ENCODE data around the gene GBX1. TPM values are rescaled to one million over a fixed set of nuclear protein-coding genes. Genes with fewer than 3 reads are reported as not detected.

The GBX1 gene
- total RNA-seq, 1 experiment from 2014 or later: not detected

DNA sequence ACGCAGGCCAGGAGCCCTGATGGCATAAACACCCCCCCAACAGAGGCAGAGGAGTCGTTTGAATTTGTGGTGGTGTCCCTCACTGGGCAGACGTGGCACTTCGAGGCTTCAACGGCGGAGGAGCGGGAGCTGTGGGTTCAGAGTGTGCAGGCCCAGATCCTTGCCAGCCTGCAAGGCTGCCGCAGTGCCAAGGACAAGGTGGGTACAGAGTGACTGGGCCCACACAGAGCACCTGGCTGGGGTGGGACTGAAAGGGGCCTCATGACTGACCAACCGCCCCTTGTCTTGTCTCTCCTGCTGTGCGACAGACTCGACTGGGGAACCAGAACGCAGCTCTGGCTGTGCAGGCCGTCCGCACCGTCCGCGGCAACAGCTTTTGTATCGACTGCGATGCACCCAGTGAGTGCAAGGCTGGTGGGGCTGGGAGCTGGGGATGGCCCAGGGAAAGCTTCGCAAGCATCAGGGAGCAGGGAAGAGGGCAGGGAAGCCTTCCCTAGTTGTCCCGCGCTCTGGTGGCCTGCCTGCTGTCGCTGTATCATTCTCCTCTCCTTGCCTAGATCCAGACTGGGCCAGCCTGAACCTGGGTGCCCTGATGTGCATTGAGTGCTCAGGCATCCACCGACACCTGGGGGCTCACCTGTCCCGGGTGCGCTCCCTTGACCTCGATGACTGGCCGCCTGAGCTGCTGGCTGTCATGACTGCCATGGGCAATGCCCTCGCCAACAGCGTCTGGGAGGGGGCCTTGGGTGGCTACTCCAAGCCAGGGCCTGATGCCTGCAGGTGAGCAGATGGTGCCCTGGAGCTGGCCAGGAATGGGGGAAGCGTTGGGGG, 25.4 kb downstream of the GBX1 start:
- H2BK120ac ChIP-seq (ENCODE audit: low read depth, low read length, poor library complexity, severe bottlenecking): no peak overlapping the region
- H3K27me3 ChIP-seq (ENCODE audit: insufficient read depth, low read length): no peaks in the 10 kb centered on the region
- H4K8ac ChIP-seq (replicated peaks; ENCODE audit: insufficient read length, low read depth, low read length): no peak overlapping the region
- no peaks in the 10 kb centered on the region for H3K9me3 ChIP-seq (ENCODE audit: control insufficient read depth, low read depth, low read length)
- no peak overlapping the region for H2BK15ac ChIP-seq (ENCODE audit: low read depth, low read length)
- H3K23ac ChIP-seq (ENCODE audit: insufficient read length, low read depth, low read length): no peak overlapping the region
- H3K4me3 Mint-ChIP-seq: no peak overlapping the region
- no peak overlapping the region for H2AK5ac ChIP-seq (ENCODE audit: insufficient read length, low read length)
- H3K14ac ChIP-seq (ENCODE audit: insufficient read depth, low read length): no peak overlapping the region; the same call in 1 of the 2 replicates
- TF ChIP-seq, protein P1, sequence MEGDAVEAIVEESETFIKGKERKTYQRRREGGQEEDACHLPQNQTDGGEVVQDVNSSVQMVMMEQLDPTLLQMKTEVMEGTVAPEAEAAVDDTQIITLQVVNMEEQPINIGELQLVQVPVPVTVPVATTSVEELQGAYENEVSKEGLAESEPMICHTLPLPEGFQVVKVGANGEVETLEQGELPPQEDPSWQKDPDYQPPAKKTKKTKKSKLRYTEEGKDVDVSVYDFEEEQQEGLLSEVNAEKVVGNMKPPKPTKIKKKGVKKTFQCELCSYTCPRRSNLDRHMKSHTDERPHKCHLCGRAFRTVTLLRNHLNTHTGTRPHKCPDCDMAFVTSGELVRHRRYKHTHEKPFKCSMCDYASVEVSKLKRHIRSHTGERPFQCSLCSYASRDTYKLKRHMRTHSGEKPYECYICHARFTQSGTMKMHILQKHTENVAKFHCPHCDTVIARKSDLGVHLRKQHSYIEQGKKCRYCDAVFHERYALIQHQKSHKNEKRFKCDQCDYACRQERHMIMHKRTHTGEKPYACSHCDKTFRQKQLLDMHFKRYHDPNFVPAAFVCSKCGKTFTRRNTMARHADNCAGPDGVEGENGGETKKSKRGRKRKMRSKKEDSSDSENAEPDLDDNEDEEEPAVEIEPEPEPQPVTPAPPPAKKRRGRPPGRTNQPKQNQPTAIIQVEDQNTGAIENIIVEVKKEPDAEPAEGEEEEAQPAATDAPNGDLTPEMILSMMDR (conservative IDR thresholded peaks at IDR 0.05): no peak
- H3T11ph ChIP-seq (ENCODE audit: low read length): no peak overlapping the region
- H3K4me2 ChIP-seq (ENCODE audit: insufficient read depth, insufficient read length, low read length): no peak overlapping the region
- no peaks in the 10 kb centered on the region for H3K79me2 ChIP-seq (ENCODE audit: insufficient read depth, low read length)
- no CpG with 5 or more reads among the region's 31 CpGs for WGBS (ENCODE audit: extremely low coverage, insufficient read length, low lambda C conversion rate)
- no peaks in the 10 kb centered on the region; a peak in 1 of 5 replicates for H3K9me3 Mint-ChIP-seq
- no peak overlapping the region for H2BK5ac ChIP-seq (ENCODE audit: insufficient read length, low read length)
- peaks cover 8 to 44% (median 22%) of the 10 kb centered on the region in 3 experiments; a peak in 6 of 7 replicates for H3K36me3 Mint-ChIP-seq (ENCODE audit: insufficient read depth in 1 of 3, low read depth in 3 of 3)
- H3K79me1 ChIP-seq (ENCODE audit: insufficient read depth, low read depth, low read length, poor library complexity, severe bottlenecking): no peaks in the 10 kb centered on the region
- H2BK12ac ChIP-seq (ENCODE audit: insufficient read length, low read depth, low read length): no peak overlapping the region
- no peak overlapping the region for H3K18ac ChIP-seq (ENCODE audit: insufficient read length, low read depth, low read length)
- no peaks in the 10 kb centered on the region for H4K20me1 ChIP-seq (ENCODE audit: control insufficient read depth, insufficient read depth, insufficient read length)
- no peak overlapping the region for H3K9ac ChIP-seq (ENCODE audit: extremely low read depth, insufficient read length, low read length)
- H3K56ac ChIP-seq (ENCODE audit: insufficient read length, low read depth, low read length): no peak overlapping the region
- H3K27me3 Mint-ChIP-seq (ENCODE audit: low read depth): peaks cover 1% of the 10 kb centered on the region; the same call in 1 of the 2 replicates
- peak; percentile 19 for DNase-seq
- H4K91ac ChIP-seq (ENCODE audit: insufficient read length, low read depth, low read length): no peak overlapping the region
- no peaks in the 10 kb centered on the region for H3K23me2 ChIP-seq (ENCODE audit: insufficient read length, low read depth, low read length, poor library complexity, severe bottlenecking)
- H3K4me1 ChIP-seq (ENCODE audit: insufficient read depth, low read length): no peaks in the 10 kb centered on the region; the same call in 1 of the 2 replicates
- H2BK20ac ChIP-seq (ENCODE audit: low read depth, low read length, poor library complexity, severe bottlenecking): no peak overlapping the region
- H3K4me1 Mint-ChIP-seq: peaks cover 33 to 59% of the 10 kb centered on the region in 2 experiments
- H3K27ac ChIP-seq (ENCODE audit: insufficient read length, low read depth, low read length): no peak overlapping the region
- H3K4ac ChIP-seq (ENCODE audit: low read depth, low read length): no peak overlapping the region
- 0 out of 7 replicates have a peak overlapping the region, but pooled peaks of 1 of the 3 experiments have one; percentile 40 for H3K27ac Mint-ChIP-seq
- no peak overlapping the region for H4K5ac ChIP-seq (ENCODE audit: insufficient read length, low read depth, low read length)
- H2AFZ ChIP-seq (ENCODE audit: low read length): no peak overlapping the region
